ENCODE data around the gene SLC35F1. TPM values are rescaled to one million over a fixed set of nuclear protein-coding genes. Genes with fewer than 3 reads are reported as not detected.

SLC35F1 gene
- total RNA-seq, 1 experiment from 2014 or later = 4.3 TPM

DNA sequence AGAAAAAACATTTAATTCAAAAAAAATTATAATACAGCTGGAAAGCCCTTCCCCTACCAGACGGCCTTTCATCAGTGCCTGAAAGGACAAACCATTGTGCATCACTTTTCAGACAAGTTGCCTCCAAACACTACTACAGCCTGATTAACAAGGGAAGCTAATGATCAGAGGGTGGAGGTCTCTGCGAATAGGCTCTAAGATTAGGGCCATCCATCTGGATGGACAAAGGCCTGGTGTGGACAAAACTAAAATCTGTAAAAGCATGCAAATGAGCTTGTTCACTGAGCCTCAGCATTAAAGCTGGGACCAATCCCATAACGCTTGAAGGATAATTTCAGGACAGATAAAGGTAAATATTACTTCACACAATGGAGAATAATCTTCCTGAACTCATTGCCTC lies 412.4 kb downstream of the SLC35F1 start:
- H3T11ph ChIP-seq (ENCODE audit: low read length) = no peak overlapping the region
- no peak overlapping the region for H3K4me3 Mint-ChIP-seq
- no peak overlapping the region for H3K18ac ChIP-seq (ENCODE audit: insufficient read length, low read depth, low read length)
- H3K27me3 Mint-ChIP-seq (ENCODE audit: low read depth) = no peaks in the 10 kb centered on the region
- H3K27ac Mint-ChIP-seq = no peak overlapping the region
- no peak overlapping the region for H2BK15ac ChIP-seq (ENCODE audit: low read depth, low read length)
- no peaks in the 10 kb centered on the region for H3K79me1 ChIP-seq (ENCODE audit: insufficient read depth, low read depth, low read length, poor library complexity, severe bottlenecking)
- H3K23ac ChIP-seq (ENCODE audit: insufficient read length, low read depth, low read length) = no peak overlapping the region
- H3K9me3 Mint-ChIP-seq = no peaks in the 10 kb centered on the region
- H2BK120ac ChIP-seq (ENCODE audit: low read depth, low read length, poor library complexity, severe bottlenecking) = no peak overlapping the region
- no peak overlapping the region for H3K4me2 ChIP-seq (ENCODE audit: insufficient read depth, insufficient read length, low read length)
- no peak overlapping the region for H3K9ac ChIP-seq (ENCODE audit: extremely low read depth, insufficient read length, low read length)
- no peak overlapping the region for H2AFZ ChIP-seq (ENCODE audit: low read length)
- no peak overlapping the region for H2BK12ac ChIP-seq (ENCODE audit: insufficient read length, low read depth, low read length)
- no peak overlapping the region for H4K91ac ChIP-seq (ENCODE audit: insufficient read length, low read depth, low read length)
- H3K79me2 ChIP-seq (ENCODE audit: insufficient read depth, low read length) = no peaks in the 10 kb centered on the region
- no CpG with 5 or more reads among the region's 3 CpGs for WGBS (ENCODE audit: extremely low coverage, insufficient read length, low lambda C conversion rate)
- no peak overlapping the region for H2BK5ac ChIP-seq (ENCODE audit: insufficient read length, low read length)
- no peaks in the 10 kb centered on the region for H3K27me3 ChIP-seq (ENCODE audit: insufficient read depth, low read length)
- no peaks in the 10 kb centered on the region for H3K9me3 ChIP-seq (ENCODE audit: control insufficient read depth, low read depth, low read length)
- no peaks in the 10 kb centered on the region for H3K23me2 ChIP-seq (ENCODE audit: insufficient read length, low read depth, low read length, poor library complexity, severe bottlenecking)
- H3K14ac ChIP-seq (ENCODE audit: insufficient read depth, low read length) = no peak overlapping the region
- H3K4me1 ChIP-seq (ENCODE audit: insufficient read depth, low read length) = peaks cover 5% of the 10 kb centered on the region; the same call in 1 of the 2 replicates
- no peak for TF ChIP-seq CTCF (conservative IDR thresholded peaks at IDR 0.05)
- no peak overlapping the region for H4K5ac ChIP-seq (ENCODE audit: insufficient read length, low read depth, low read length)
- H3K27ac ChIP-seq (ENCODE audit: insufficient read length, low read depth, low read length) = no peak overlapping the region
- peaks cover 9% of the 10 kb centered on the region in 2 experiments for H3K4me1 Mint-ChIP-seq
- H3K56ac ChIP-seq (ENCODE audit: insufficient read length, low read depth, low read length) = no peak overlapping the region
- H4K8ac ChIP-seq (replicated peaks; ENCODE audit: insufficient read length, low read depth, low read length) = no peak overlapping the region
- no peaks in the 10 kb centered on the region for H4K20me1 ChIP-seq (ENCODE audit: control insufficient read depth, insufficient read depth, insufficient read length)
- H2BK20ac ChIP-seq (ENCODE audit: low read depth, low read length, poor library complexity, severe bottlenecking) = no peak overlapping the region
- DNase-seq = no peak
- H3K4ac ChIP-seq (ENCODE audit: low read depth, low read length) = no peak overlapping the region
- no peak overlapping the region for H2AK5ac ChIP-seq (ENCODE audit: insufficient read length, low read length)
- no peaks in the 10 kb centered on the region; a peak in 1 of 7 replicates for H3K36me3 Mint-ChIP-seq (ENCODE audit: insufficient read depth in 1 of 3, low read depth in 3 of 3)
